DND-41 (cell line): ENCODE results near the gene OR2G2.

Experiments used
- ATAC-seq: fragments of 200-7000 bp; cut with Tn5 transposase; 3 replicates; pipeline ENCODE4 v1.9.1; 2021; ENCODE audit warnings: low read depth; ENCODE audit not compliant: insufficient read depth
- DNase-seq: peaks from one replicate; pipeline ENCODE4 v3.0.0-alpha.2; 2020
- H2AFZ ChIP-seq: 2 replicates; pipeline ENCODE4 v1.6.0; 2012; ENCODE audit warnings: low read depth, low read length
- H3K27ac ChIP-seq: 2 replicates; pipeline ENCODE4 v1.5.1; 2012; ENCODE audit warnings: low read length, inconsistent platforms
- H3K27me3 ChIP-seq: fragments of 200-600 bp; sonication (generic); 2 replicates; pipeline ENCODE4 v1.6.0; 2012; ENCODE audit warnings: low read length, mild to moderate bottlenecking, inconsistent platforms; ENCODE audit not compliant: insufficient read depth, poor library complexity
- H3K36me3 ChIP-seq: 2 replicates; pipeline ENCODE4 v1.5.1; 2012; ENCODE audit warnings: low read length, inconsistent platforms; ENCODE audit not compliant: insufficient read depth
- H3K4me1 ChIP-seq: 2 replicates; pipeline ENCODE4 v1.5.1; 2012; ENCODE audit warnings: mild to moderate bottlenecking, low read length; ENCODE audit not compliant: insufficient read depth
- H3K4me2 ChIP-seq: 2 replicates; pipeline ENCODE4 v1.6.0; 2012; ENCODE audit warnings: mild to moderate bottlenecking, moderate library complexity, low read length, inconsistent platforms; ENCODE audit not compliant: insufficient read depth
- H3K4me3 ChIP-seq, 2 experiments: fragments of 200-600 bp in 1 of 2; shearing (Covaris generic) in 1 of 2; 2 replicates each; pipeline ENCODE4 v1.5.1; 2012 to 2016; ENCODE audit warnings: inconsistent platforms in 2 of 2, low read length in 2 of 2, mild to moderate bottlenecking in 2 of 2, low read depth in 1 of 2, moderate library complexity in 1 of 2
- H3K79me2 ChIP-seq: 2 replicates; pipeline ENCODE4 v1.6.0; 2012; ENCODE audit warnings: low read length, inconsistent platforms; ENCODE audit not compliant: insufficient read depth
- H3K9ac ChIP-seq: 2 replicates; pipeline ENCODE4 v1.6.0; 2012; ENCODE audit warnings: low read depth, mild to moderate bottlenecking, inconsistent platforms, low read length, moderate library complexity
- H3K9me3 ChIP-seq: 2 replicates; pipeline ENCODE4 v1.5.1; 2012; ENCODE audit warnings: low read length, moderate library complexity, mild to moderate bottlenecking, inconsistent platforms; ENCODE audit not compliant: insufficient read depth, severe bottlenecking
- H4K20me1 ChIP-seq: 2 replicates; pipeline ENCODE4 v1.6.0; 2012; ENCODE audit warnings: low read length; ENCODE audit not compliant: insufficient read depth
- CTCF ChIP-seq: IDR thresholded peaks from 2 replicates; pipeline ENCODE4 v1.5.1; 2012; ENCODE audit warnings: borderline replicate concordance, low read length, moderate library complexity, mild to moderate bottlenecking; ENCODE audit not compliant: poor library complexity, severe bottlenecking; ENCODE audit errors: extremely low read depth
- EZH2 ChIP-seq: IDR thresholded peaks from 3 replicates; pipeline ENCODE4 v1.6.1; 2012; ENCODE audit warnings: borderline replicate concordance, low read depth, mild to moderate bottlenecking, moderate library complexity, low read length, inconsistent platforms; ENCODE audit not compliant: severe bottlenecking

Gene OR2G2

GRCh38 chr1:247562198-247562597 lies 26.0 kb upstream of the OR2G2 start:
- no peaks in the 10 kb centered on the region for H3K79me2 ChIP-seq
- H3K9ac ChIP-seq: no peak overlapping the region
- ATAC-seq (no peak), DNase-seq (no peak)
- H3K36me3 ChIP-seq: no peaks in the 10 kb centered on the region
- H3K4me2 ChIP-seq: no peak overlapping the region
- TF ChIP-seq EZH2 (no peak), CTCF (no peak)
- H3K27ac ChIP-seq: no peak overlapping the region
- no peaks in the 10 kb centered on the region for H3K9me3 ChIP-seq
- H4K20me1 ChIP-seq: no peaks in the 10 kb centered on the region
- H2AFZ ChIP-seq: no peak overlapping the region
- H3K4me1 ChIP-seq: no peaks in the 10 kb centered on the region
- peaks cover 4% of the 10 kb centered on the region for H3K27me3 ChIP-seq
- no peak overlapping the region for H3K4me3 ChIP-seq

- DNase-seq (no peak), ATAC-seq (no peak)
- Histone ChIP-seq H3K9ac (no peak overlapping the region), H4K20me1 (no peaks in the 10 kb centered on the region), H3K4me2 (no peak overlapping the region), H3K4me1 (no peaks in the 10 kb centered on the region), H3K4me3 (no peak overlapping the region), H2AFZ (no peak overlapping the region), H3K79me2 (no peaks in the 10 kb centered on the region), H3K27me3 (no peaks in the 10 kb centered on the region), H3K36me3 (no peaks in the 10 kb centered on the region), H3K9me3 (no peaks in the 10 kb centered on the region), H3K27ac (no peak overlapping the region)
- no peak for TF ChIP-seq EZH2
- no peak for TF ChIP-seq CTCF
These were observed 13.9 kb upstream of the OR2G2 start for GRCh38 chr1:247574236-247574635.

- Histone ChIP-seq H3K9ac (no peak overlapping the region), H3K4me3 (no peak overlapping the region), H2AFZ (no peak overlapping the region), H3K27me3 (no peaks in the 10 kb centered on the region), H4K20me1 (no peaks in the 10 kb centered on the region), H3K4me2 (no peak overlapping the region), H3K9me3 (no peaks in the 10 kb centered on the region), H3K79me2 (no peaks in the 10 kb centered on the region), H3K27ac (no peak overlapping the region), H3K36me3 (no peaks in the 10 kb centered on the region), H3K4me1 (no peaks in the 10 kb centered on the region)
- no peak for ATAC-seq
- DNase-seq: no peak
- TF ChIP-seq EZH2 (no peak), CTCF (no peak)
These were observed 13.5 kb upstream of the OR2G2 start for GRCh38 chr1:247574664-247575063.

GRCh38 chr1:247576514-247576913 lies 11.6 kb upstream of the OR2G2 start:
- TF ChIP-seq EZH2 (no peak), CTCF (peak; percentile 61)
- Histone ChIP-seq H4K20me1 (no peaks in the 10 kb centered on the region), H3K27ac (no peak overlapping the region), H3K4me1 (no peaks in the 10 kb centered on the region), H3K27me3 (no peaks in the 10 kb centered on the region), H3K4me3 (no peak overlapping the region), H3K36me3 (no peaks in the 10 kb centered on the region), H3K79me2 (no peaks in the 10 kb centered on the region), H2AFZ (no peak overlapping the region), H3K9ac (no peak overlapping the region), H3K9me3 (no peaks in the 10 kb centered on the region), H3K4me2 (no peak overlapping the region)
- no peak for DNase-seq
- 0 out of 3 replicates have a peak, but pooled peaks have one; percentile 45 for ATAC-seq
